Left lung (tissue), 10 donors: Measurements from ENCODE around the gene ZNF3. TPM values are rescaled to one million over a fixed set of nuclear protein-coding genes. Genes with fewer than 3 reads are reported as not detected.

ENCODE experiments used
- ATAC-seq: fragments of 200-7000 bp; cut with Tn5 transposase; one replicate; pipeline ENCODE4 v1.9.1; 2020; ENCODE audit warnings: moderate library complexity
- DNase-seq, 4 donors: peaks; one replicate each; pipeline ENCODE4 v3.0.0-alpha.2; 2013 to 2020
- H3K27ac ChIP-seq, 2 donors: fragments of 200-600 bp; sonication (generic) in 1 of 2; one replicate each; pipeline versions ENCODE4 v1.5.0 to v1.8.0; 2020 to 2021
- H3K27me3 ChIP-seq, 2 donors: fragments of 200-600 bp; sonication (generic) in 1 of 2; one replicate each; pipeline versions ENCODE4 v1.5.0 to v1.8.0; 2020 to 2021
- H3K36me3 ChIP-seq, 2 donors: fragments of 200-600 bp; sonication (generic) in 1 of 2; one replicate each; pipeline versions ENCODE4 v1.5.0 to v1.8.0; 2020 to 2021
- H3K4me1 ChIP-seq, 2 donors: fragments of 200-600 bp; one replicate each; pipeline ENCODE4 v1.8.0; 2021
- H3K4me3 ChIP-seq, 2 donors: fragments of 200-600 bp; sonication (generic) in 1 of 2; one replicate each; pipeline versions ENCODE4 v1.5.0 to v1.8.0; 2020 to 2021; ENCODE audit warnings: mild to moderate bottlenecking in 1 of 2
- H3K9me3 ChIP-seq, 2 donors: fragments of 200-600 bp; sonication (generic) in 1 of 2; one replicate each; pipeline versions ENCODE4 v1.5.0 to v1.8.0; 2020 to 2021
- intact Hi-C, 2 donors: fragments of 100-400 bp; cut with DNase I; formaldehyde crosslinking; loops; one replicate each; pipeline versions ENCODE4 v1.11.2 to v1.14.2; 2022
- polyA plus RNA-seq, 6 donors: library from polyadenylated mRNA; unstranded; fragments of 120-200 nt; gene quantifications; one replicate each; pipeline ENCODE4 v1.2.1, GENCODE V29; 2013; ENCODE audit not compliant: insufficient read length in 6 of 6
- total RNA-seq, 2 donors: library from RNA; stranded (reverse); fragmentation: NEBNext Ultra II Directional; extraction: Animal tissue kit (Norgen Biotek cat#: 25700); gene quantifications; one replicate each; pipeline ENCODE4 v1.2.1, GENCODE V29; 2021
- TF ChIP-seq, protein P1 (sequence below), 2 donors: fragments of 200-600 bp; sonication (generic) in 1 of 2; IDR thresholded peaks; one replicate each; pipeline versions ENCODE4 v1.5.0 to v1.8.0; 2021; ENCODE audit warnings: antibody characterized with exemption in 2 of 2
- donor health status: DM: no; HTN: yes; CAD: no.
- donor health status: DM: no; HTN: no; CAD: no.

Gene ZNF3
- total and polyA plus RNA-seq, 8 donors = 22.5 to 53.1 (median 49.5) TPM

DNA sequence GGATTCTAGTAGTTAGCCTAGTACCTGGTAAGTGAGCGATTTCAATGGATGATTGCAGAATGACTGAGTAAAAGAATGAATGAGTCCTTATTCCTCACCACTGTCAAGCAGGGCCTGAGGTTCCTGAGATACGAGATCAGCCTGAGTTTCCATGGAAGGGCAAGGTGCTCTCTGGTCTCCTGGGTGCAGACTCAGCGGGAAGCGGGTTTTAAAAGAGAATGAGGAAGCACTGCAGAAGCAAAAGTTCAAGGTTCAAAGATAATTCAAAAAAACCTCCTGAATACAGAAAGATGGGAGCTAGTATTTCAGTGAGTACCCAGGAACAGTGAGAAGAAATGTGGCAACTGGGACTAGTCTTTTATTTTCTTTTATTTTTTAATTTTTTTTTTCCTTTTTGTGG, 4.3 kb downstream of the ZNF3 start:
- DNase-seq (no peak), ATAC-seq (no peak)
- no peaks in the 10 kb centered on the region for H3K27me3 ChIP-seq
- no peak overlapping the region for H3K4me3 ChIP-seq
- TF ChIP-seq, protein P1, sequence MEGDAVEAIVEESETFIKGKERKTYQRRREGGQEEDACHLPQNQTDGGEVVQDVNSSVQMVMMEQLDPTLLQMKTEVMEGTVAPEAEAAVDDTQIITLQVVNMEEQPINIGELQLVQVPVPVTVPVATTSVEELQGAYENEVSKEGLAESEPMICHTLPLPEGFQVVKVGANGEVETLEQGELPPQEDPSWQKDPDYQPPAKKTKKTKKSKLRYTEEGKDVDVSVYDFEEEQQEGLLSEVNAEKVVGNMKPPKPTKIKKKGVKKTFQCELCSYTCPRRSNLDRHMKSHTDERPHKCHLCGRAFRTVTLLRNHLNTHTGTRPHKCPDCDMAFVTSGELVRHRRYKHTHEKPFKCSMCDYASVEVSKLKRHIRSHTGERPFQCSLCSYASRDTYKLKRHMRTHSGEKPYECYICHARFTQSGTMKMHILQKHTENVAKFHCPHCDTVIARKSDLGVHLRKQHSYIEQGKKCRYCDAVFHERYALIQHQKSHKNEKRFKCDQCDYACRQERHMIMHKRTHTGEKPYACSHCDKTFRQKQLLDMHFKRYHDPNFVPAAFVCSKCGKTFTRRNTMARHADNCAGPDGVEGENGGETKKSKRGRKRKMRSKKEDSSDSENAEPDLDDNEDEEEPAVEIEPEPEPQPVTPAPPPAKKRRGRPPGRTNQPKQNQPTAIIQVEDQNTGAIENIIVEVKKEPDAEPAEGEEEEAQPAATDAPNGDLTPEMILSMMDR (IDR thresholded peaks at IDR 0.05) = no peak
- peaks cover 14 to 34% of the 10 kb centered on the region in 2 donors for H3K4me1 ChIP-seq
- peaks cover 8 to 72% of the 10 kb centered on the region in 2 donors for H3K36me3 ChIP-seq
- intact Hi-C loops = no loop called here
- H3K27ac ChIP-seq = no peak overlapping the region
- peaks cover 0 to 8% of the 10 kb centered on the region in 2 donors for H3K9me3 ChIP-seq

DNA sequence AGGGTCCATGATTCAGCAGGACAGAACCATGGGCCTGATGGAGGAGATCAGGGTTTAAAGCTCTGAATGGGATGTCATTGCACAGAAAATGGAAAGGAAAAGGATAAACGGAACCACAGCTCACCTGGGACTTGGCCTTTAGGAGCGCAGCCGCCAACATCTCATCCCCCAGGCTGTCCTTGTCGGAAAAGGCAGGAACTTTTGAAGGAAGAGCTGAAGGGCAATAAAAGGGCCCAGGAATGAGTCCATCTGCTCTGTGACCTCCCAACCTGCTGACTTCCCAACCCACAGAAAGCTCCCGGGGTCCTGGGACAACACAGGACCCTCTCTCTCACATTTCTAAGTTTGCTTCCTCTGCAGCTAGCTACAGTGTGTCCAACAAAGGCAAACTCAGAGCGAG, 6.1 kb downstream of the ZNF3 start:
- TF ChIP-seq, protein P1 (IDR thresholded peaks at IDR 0.05) = no peak
- no peak overlapping the region for H3K4me3 ChIP-seq
- ATAC-seq = no peak
- no peak overlapping the region for H3K27ac ChIP-seq
- peaks cover 4 to 26% of the 10 kb centered on the region in 2 donors for H3K9me3 ChIP-seq
- intact Hi-C loops = no loop called here
- peaks cover 6 to 20% of the 10 kb centered on the region in 2 donors for H3K4me1 ChIP-seq
- peaks cover 17 to 90% of the 10 kb centered on the region in 2 donors for H3K36me3 ChIP-seq
- no peak for DNase-seq
- no peaks in the 10 kb centered on the region for H3K27me3 ChIP-seq

DNA sequence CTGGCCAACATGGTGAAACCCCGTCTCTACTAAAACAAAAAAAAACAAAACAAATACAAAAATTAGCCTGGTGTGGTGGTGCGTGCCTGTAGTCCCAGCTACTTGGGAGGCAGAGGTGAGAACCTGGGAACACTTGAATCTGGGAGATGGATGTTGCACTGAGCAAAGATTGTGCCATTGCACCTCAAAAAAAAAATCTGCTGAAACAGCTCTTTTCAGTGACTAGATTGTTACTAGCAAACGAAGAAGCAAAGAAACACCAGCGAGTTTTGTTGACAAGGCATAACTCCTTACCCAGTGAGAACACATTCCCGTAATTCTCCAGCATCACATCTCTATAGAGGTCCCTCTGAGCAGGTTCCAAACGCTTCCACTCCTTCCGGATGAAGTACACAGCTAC, 6.7 kb downstream of the ZNF3 start:
- DNase-seq (no peak), ATAC-seq (no peak)
- Histone ChIP-seq H3K36me3 (peaks cover 17 to 96% of the 10 kb centered on the region in 2 donors), H3K4me1 (peaks cover under 1 to 14% of the 10 kb centered on the region in 2 donors), H3K27me3 (no peaks in the 10 kb centered on the region), H3K9me3 (peaks cover 4 to 32% of the 10 kb centered on the region in 2 donors), H3K4me3 (no peak overlapping the region), H3K27ac (no peak overlapping the region)
- intact Hi-C loops = no loop called here
- TF ChIP-seq, protein P1 (IDR thresholded peaks at IDR 0.05) = no peak

DNA sequence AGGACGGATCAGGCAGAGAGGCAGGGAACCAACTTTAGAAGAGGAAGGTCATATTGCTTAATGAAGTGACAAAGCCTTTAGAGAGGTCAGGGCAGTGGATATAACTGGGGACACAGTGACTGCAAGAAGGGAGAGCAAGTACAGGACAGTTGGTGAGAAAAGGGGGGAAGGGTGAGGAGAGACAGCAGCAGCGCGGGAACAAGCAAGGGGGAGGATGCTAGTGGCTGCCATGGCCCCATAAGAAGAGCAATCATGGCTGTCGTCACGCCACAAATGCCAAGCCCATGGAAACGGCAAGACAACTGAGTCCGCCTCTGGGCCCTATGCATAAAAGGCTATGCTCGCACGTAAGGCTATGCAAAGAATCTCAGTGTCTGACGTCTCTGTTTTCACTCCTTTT, 9.1 kb downstream of the ZNF3 start:
- Histone ChIP-seq H3K27ac (no peak overlapping the region), H3K9me3 (peaks cover 4 to 32% of the 10 kb centered on the region in 2 donors), H3K4me3 (no peak overlapping the region), H3K27me3 (no peaks in the 10 kb centered on the region), H3K4me1 (no peaks in the 10 kb centered on the region), H3K36me3 (peaks cover 17 to 92% of the 10 kb centered on the region in 2 donors)
- DNase-seq (no peak), ATAC-seq (no peak)
- TF ChIP-seq, protein P1 (IDR thresholded peaks at IDR 0.05) = no peak
- intact Hi-C loops = no loop called here

DNA sequence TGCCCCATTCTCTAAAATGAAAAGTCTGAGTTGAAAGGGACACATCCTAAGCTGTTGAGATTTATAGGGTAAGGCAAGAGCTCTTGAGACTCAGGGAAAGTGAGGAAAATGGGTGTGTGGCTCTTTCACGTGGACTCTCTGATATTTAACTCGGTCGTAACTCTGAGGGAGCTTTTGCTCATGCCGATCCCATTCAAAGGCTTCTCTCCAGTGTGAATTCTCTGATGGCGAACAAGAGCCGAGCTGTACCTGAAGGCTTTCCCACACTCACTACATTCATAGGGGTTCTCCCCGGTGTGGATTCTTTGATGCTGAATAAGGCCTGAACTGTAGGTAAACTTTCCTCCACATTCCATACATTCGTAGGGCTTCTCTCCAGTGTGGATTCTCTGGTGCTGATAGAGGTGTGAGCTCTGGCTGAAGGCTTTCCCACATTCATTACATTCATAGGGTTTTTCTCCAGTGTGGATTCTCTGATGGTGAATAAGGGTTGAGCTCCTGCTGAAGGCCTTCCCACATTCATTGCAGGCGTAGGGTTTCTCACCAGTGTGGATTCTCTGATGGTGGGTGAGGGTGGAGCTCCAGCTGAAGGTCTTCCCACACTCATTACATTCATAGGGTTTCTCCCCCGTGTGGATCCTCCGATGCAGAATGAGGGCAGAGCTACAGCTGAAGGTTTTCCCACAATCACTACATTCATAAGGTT, 10.4 kb downstream of the ZNF3 start:
- no peak overlapping the region for H3K27ac ChIP-seq
- TF ChIP-seq, protein P1 (IDR thresholded peaks at IDR 0.05) = no peak
- ATAC-seq = no peak
- intact Hi-C loops = no loop called here
- no peak for DNase-seq
- no peak overlapping the region for H3K4me3 ChIP-seq
- peaks cover 4 to 32% of the 10 kb centered on the region in 2 donors for H3K9me3 ChIP-seq
- no peaks in the 10 kb centered on the region for H3K4me1 ChIP-seq
- no peaks in the 10 kb centered on the region for H3K27me3 ChIP-seq
- peaks cover 17 to 86% of the 10 kb centered on the region in 2 donors for H3K36me3 ChIP-seq
